ENCODE results near the gene TAF1L.

GRCh38 chr9:32681751-32682150 lies 46.3 kb upstream of the TAF1L start:
- TF ChIP-seq POLR2AphosphoS5 (IDR thresholded peaks at IDR 0.05; ENCODE audit: borderline replicate concordance, low read depth, low read length) (no peak), EZH2 (IDR thresholded peaks at IDR 0.05) (no peak), FOXP2 (optimal IDR thresholded peaks at IDR 0.05; ENCODE audit: control extremely low read depth, extremely low read length, insufficient read depth) (no peak)

All from SK-N-MC (cell line).